ENCODE data around the gene WDR3.
"Not testable (repeated sequence)": the region's sequence is repeated elsewhere in the genome, so short reads cannot be mapped to it uniquely, and the experiment has no call there.

WDR3 gene

DNA sequence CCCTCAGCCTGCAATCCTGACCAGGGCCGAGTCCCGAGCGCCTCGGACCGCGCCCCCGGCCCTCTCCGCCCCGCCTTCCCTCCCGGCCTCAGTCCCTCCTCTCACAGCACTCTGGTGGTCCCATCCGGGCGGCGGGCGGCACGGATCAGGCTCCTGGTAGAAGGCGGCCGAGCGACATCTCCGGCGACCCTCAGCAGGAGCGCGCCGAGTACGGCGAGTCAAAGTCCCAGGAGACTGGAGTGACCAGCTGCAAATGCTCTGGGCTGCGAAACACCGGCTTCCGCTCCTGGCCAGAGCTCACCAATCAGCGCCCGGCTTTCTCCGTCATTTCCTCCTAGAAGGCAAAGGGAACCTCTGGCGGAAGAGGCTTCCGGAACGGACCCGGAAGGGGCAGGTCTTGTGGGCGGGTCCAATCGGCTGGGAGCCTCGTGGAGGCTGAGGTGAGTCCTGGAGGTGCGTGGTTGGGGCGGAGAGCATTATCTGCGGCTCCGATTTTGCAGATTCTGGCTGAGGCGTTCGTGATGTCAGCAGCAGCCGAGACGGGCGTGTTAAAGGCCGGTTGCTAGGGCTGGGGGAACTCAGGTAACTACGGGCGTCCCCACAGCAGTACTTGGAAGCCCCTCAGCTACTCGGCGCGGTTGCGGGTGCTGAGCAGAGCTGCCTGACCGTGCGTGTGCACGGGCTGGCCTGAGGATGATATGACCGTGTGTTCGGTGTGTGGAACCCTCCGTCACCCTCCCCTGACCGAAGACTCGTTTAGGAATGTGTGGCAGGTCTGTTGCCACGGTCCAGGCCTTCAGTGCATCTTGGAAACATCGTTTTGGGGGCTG is at the start of gene WDR3, which contains the start of gene GDAP2:
WDR3 (plus strand) TSS at position 397 of the 830 bp plus-strand sequence. CDS start 3,581 bp downstream, outside the sequence.
GDAP2 (minus strand) TSS at position 279 of the 830 bp plus-strand sequence. CDS start 9,264 bp downstream, outside the sequence.
- DNase-seq: peak; percentile 97

DNA sequence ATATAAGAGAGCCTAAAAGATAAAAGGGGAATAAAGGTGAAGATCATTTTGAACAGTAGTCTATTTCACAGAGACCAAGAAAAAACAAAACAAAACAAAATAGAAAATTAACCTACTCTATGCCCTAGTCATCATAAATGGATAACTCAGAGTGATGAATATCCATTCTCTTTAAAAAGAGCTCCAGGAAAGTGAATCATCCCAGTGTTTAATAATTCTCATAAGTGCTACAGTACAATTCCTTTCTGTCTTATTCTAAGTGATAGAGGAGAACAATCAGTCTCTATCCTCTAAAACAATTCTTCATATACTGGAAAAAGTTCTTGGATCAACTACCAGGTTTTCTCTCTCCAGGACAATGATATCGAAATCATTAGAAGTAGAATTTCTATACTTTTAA is 45.9 kb upstream of the WDR3 start:
- no peak for DNase-seq

DNA sequence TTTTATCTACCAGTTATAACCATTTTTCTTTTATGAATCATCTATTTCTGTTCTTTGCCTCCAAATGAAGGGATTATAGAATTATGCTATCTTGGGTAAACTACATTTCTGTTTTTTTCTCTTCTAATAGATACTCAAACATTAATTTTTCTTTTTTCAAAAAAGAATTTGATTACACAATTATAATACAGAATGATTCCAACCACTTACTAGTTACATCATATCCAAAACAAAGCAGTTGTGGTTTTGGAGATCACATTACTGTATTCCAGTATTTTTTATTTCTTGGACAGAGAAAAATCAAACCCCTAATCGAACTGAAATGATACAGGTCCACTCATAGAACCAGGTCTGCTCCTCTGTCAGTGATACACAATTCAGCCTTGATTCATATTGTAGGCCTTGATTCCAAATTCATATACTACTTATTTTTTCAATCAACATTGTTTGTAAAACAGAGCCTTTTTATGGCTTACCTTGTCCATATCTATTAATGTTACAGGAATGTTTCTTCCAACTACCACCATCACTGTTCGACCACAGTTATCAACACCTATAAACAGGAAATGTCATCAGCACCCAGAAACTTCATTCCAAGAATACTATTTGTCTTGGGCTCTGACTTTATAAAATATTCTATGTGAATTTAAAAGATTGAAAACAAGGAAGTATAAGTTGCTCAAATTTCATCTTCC is 43.3 kb upstream of the WDR3 start:
- no peak for DNase-seq

DNA sequence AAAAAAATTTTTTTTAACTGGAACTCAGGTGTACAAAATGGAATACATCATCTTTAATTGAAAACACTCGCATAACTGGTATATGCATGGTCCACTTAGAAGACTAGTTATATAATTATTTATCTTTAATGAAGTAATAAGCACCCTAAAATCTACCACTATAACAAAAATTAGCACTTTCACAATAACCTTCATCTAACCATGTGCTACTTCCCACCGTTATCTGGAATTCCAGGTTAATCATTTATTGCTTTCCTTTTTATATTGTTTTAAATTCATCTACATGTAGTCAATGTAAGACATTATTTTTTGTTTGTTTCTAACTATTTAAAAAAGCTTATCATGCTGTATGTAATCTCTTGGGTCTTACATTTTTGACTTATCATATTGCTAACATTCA is 39.1 kb upstream of the WDR3 start:
- DNase-seq: no peak

DNA sequence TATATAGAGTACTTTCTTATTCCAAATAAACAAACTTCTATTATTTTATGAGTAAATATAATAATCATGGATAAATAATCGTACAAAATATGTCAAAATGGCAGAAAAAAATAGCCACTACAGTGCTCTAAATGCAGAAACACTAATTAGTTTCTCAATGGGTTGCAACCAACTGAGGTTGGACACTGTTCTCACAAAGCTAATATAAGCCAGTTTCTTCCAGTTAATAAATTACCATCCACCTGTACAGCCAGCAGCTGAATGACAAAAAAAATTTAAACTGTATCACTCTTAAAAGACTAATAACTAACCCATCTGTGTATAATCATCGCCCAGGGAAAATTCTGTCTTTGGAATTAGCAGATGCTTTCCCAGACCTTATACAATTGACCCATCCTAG is 37.0 kb upstream of the WDR3 start:
- DNase-seq: no peak

DNA sequence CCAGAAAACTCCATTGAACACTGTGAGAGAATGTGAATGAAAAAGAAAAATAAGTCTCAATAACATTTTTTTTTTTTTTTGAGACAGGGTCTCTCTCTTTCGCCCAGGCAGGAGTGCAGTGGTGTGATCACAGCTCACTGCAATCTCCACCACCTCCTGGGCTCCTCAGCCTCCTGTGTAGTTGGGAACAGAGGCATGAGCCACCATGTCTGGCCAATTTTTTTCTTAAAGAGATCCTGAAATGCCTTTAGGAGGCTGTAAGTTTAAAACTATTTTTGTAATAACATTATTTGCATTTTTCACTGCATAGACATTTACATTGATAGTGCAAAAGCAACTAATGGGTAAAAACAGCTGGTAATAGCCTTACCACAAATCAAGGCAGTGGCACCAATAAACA is 35.5 kb upstream of the WDR3 start:
- no peak for DNase-seq

DNA sequence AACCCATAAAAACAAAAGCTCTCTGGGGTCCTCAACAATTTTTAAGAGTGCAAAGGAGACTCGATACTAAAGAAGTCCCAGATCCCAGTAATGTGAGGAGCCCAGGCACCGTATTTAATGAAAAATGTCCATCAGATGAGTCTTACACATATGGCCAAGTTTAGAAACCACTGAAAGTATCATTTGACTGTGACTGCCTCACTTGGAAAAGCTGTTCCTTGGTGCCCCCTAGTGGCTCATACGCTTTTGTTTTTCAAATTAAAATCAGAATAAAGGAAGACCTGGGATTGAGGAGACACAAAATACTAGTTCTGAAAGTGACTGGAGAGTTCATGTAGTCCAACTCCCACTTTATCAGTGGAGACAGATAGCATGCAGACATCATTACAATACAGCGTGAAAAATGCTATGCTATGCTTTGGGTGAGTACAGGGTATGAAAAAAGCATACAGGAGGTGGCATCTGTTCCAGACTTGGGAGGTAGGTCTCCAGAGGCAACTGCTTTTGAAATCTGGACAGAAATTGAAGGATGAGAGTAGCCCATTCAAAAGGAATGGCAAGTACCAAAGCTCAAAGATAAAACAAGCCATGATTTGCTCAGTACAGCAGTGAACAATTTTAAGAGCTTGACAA is 33.9 kb upstream of the WDR3 start:
- DNase-seq: peak; percentile 83

DNA sequence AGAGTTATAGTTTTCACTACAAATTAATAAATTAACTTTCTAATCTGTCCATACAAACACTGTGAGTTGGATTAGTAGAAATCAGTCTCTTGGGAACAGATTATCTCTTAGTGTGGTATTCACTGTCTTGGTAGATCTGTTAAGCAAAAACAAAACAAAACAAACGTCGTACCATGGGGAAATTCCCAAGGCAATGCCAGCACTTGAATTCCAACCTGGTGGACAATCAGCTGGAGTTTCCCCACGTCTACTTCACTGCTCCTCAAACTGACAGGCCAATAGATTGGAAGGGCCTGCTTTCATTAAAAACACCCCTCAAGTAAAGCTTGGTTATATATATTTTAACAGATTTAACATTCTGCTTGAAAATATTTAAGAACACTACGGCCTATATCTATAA is 32.0 kb upstream of the WDR3 start:
- no peak for DNase-seq

DNA sequence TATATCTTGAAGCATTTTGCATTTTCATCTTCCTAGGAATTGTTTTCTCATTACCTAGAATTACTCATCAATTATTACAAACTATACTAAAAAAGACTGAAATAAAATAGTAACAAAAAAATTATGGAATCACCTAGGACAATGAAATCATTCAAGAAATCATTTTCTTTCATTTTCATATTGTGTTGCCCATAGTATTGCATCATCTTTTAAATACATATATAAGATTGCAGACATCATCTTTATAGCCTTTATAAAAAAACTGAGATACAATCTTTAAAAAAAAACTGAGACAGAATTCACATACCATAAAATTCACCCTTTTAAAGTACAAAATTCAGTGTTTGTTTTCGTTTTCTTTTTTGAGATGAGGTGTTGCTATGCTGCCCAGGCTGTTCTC is 29.7 kb upstream of the WDR3 start:
- DNase-seq: no peak

DNA sequence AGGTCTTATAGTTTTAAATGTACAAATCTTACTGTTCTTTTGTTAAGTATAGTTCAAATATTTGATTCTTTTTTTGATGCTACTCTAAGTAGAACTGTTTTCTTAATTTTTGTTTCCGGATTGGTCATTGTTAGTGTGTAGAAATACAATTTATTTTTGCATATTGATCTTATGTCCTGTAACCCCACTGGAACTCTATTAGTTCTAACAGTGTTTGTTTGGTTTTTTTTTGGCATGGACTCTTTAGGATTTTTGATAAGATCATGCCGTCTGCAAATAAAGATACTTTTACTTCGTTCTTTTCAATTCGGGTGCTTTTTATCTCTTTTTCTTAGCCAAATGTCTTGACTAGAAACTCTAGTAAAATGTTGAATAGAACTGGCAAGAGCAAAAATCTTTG is 26.6 kb upstream of the WDR3 start:
- DNase-seq: no peak

DNA sequence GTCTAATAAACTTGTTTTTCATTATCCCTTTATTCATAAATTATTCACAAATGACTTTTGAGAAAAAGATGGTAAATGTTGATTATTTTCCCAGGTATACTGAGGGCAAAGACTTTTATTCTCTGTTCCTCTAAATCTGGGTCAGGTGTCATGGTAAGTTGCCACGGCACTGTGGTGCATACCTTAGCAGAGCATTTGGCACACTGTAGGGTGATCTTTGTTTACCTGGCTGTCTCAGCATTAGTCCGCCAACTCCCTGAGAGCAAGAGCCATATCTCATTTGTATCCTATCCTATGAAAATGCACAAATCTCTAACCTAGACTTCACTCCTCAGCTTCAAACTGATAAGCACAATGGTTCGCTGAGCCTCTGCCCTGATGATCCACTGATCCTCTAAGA is 25.1 kb upstream of the WDR3 start:
- DNase-seq: no peak

DNA sequence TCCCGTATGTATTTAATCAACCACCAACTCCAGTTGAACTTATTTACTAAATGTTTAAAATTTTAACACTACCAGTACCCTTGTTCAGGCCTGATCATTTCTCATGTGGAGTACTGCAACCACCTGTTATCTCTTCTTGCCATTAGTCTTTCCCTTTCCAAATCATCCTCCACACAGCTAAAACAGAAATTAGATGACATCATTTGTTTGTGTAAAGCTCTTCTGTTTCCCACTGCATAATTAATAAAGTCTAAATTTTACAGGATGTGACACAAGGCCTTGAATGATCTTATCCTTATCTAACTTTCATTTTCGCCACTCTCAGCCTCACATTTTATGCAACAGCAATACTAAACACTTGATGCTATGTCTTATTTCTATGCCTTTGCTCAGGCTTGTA is 24.5 kb upstream of the WDR3 start:
- no peak for DNase-seq

DNA sequence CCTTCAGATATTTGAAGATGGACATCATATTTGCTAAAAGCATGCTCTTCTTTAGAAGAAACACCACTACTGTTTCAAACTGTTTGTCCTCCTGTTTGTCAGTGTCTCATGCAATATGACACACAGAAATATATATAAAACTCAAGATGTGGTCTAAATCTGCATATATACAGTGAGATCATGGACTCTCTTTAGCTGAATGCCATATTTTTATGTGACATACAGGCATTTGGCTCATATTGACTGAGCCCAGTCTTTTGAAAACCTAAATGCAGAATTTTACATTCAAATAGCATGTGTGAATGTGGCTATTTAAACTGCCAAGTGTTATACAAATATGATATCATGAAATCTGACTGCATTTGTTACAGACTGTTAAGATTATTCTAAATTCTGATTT is 18.5 kb upstream of the WDR3 start:
- no peak for DNase-seq

DNA sequence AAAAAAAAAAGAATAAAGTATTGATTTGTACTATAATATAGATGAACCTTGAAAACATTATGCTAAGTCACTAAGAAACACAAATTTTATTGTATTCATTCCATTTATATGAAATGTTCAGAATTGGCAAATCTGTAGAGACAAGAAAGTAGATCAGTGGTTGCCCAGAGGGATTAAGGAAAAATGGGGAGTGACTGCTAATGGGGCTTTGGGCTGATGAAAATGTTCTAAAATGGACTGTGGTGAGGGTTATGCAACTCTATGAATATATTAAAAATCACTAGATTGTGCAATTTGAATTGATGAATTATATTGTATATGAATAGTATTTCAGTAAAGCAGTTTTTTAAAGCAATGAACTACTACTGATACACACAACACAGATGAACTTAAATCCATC is 10.2 kb upstream of the WDR3 start:
- DNase-seq: no peak

DNA sequence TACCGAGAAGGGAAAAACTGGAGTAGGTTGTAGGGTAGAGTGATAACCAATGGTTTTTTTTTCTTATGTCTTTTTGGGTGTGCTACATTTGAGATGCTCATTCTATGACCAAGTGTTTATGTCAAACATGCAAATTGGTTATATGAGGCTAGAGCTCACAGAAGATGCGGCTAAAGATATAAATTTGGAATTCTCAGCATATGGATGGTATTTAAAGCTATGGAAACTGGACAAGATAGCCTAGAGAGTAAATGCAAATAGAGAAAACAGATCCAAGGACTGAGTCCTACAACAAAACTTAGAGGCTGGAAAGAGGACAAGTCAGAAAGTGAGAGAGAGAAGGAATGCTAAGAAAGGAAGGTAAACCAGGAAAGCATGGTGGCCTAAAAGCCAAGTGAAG is 7.5 kb upstream of the WDR3 start:
- no peak for DNase-seq

DNA sequence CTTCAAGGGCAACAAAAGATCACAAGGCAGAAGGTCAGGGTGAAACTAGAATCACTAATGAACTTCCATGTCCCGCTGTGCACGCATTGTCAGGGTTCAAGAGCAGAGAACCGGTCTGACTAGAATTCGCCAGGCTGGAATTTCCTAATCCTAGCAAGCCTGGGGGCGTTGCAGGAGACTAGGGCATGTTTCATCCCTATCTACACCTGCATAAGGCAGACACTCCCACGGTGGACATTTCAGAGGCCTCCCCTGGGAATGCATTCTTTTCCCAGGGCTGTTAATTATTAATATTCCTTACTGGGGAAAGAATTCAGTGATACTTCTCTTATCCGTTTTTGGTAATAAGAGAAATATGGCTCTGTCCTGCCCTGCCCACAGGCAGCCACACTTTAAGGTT is 6.8 kb upstream of the WDR3 start:
- not testable (repeated sequence) for DNase-seq

DNA sequence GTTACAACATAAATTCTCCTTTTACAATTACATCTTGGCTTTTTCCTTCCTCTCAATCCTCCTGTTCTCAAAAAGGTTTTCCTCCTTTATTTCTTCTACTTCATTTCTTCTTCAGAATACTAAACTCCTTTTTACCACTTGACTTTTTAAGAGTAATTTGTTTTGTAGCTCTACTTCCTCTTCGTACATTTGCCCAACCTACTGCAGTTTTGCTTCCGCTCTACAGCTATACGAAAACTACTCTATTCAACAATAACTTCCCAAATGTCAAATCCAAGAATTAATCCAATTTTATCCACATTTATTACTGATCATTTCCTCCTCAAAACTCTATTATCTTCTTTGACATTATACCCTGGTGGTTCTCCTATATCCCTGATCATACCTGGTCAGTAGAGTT is 3.6 kb upstream of the WDR3 start:
- DNase-seq: peak; percentile 47

DNA sequence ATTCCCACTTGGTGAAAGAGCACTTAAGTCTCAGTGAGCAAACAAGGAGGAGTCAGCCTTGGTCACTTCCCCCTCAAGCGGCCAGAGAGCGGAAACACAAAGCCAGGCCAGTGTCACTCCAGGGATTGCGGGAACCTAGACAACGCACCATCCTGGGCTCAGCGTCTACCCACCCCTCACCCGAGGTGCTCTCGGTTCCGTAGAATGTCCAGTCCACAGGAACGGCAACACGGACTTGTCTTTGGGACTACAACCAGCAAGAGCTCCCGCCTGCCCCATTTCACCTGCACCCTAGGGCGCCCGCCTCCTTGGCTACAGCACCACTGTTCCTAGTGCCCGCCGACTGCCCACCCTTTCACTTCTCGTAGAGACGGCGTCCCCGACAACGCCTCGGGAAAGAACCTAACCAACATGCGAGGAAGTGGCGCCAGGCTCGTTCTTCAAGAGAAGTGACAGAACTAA is 627 bp upstream of the WDR3 start:
- DNase-seq: peak; percentile 78

DNA sequence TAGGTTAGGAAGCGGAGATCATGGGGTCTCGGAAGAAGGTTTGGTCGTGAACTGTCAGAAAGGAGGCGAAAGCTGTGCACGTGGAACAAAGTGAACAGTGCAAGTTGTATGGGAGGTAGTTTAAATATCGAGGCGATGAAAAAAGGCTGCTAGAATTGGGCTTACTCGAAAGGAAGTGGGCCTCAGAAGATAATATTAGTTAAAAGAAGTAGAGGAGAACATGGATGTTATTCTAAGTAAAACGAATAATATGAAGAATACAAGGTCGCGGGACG is 571 bp downstream of the WDR3 start:
- DNase-seq: no peak

DNA sequence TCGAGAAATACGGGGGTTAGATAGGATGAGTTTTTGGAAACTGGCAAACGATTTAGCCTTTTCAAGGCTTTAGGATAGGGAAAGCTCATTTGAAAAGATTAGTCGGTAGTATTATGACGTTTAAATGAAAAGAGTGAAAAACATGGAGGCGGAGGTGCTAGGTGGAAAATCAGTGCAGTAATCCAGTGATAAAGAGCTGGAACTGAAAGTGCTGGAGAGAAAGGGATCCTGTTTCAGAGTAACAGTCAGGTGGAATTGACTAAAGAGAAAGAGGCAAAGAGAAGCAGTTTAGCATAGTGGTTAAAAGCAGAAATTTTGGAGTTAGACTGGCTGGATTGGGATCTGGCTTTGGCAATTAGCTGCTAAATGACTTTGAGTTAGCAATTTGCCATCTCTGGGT is 945 bp downstream of the WDR3 start:
- peak; percentile 31 for DNase-seq

DNA sequence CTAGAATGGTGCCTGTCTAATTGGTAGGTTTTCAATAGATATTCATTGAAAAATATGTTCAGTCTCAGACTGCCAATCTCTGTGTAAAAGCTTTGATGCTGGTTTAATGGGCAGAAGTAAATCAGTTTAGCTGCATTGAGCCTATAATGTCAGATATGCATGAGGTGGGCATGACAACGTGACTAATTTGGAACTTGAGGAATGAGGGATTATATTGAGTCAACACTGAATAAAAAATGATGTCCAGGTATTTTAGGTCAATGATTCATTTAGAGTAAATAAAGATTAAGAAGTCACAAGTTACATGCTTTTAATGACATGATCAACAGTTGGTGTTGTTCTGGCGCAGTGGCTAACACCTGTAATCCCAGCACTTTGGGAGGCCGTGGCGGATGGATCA is 3.0 kb downstream of the WDR3 start:
- no peak for DNase-seq

DNA sequence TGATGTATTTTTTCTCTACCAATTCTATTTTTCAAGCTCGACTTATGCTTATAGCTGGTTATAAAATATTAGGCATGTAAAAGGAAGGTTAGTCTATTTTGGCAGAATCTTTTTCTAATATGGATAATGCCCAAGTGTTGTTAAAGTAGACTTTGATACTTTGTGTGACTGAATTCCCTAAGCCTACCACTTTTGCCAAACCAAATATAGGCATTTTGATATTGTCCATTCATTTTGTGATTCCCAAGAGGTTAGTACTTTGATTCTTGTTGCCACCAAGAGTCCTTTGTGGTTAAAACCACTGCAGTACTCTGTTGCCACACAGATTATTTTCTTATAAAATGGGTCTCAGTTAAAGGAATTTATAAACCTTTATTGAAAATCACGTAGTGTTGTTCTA is 4.2 kb downstream of the WDR3 start:
- no peak for DNase-seq

DNA sequence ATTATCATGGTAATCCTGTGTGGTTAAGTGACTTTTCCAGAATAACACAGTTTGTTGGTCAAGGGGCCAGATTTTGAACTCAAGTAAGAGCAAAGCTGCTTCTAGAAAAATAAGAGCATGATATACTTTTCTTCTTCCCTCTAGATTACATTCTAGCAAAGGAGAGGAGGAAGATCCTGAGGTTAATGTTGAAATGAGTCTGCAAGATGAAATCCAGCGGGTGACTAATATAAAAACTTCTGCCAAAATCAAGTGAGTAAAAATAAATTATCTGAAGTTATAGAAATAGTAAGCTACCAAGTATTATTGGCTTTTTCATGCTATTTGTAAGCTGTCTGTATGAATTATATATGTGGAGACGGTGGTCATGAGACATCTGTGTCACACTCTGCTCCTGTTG is 12.8 kb downstream of the WDR3 start:
- no peak for DNase-seq

DNA sequence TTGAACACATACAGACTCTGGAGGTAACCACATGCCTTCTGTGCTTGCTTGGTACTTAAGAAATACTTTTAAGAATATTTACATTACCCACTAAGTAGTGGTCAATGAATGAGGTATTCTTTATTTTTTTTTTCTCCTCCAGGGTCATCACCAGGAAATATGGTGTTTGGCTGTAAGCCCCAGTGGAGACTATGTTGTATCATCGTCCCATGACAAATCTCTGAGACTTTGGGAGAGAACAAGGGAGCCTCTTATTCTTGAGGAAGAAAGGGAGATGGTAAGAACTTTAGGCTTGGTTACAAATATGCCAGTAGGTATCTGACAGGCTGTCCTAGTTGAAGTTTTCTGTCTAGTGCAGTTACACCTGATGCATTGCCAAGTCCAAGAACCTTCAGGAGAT is 22.8 kb downstream of the WDR3 start:
- no peak for DNase-seq
